ENCODE measurements around the gene SPX.

Gene SPX, protein sequence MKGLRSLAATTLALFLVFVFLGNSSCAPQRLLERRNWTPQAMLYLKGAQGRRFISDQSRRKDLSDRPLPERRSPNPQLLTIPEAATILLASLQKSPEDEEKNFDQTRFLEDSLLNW

DNA sequence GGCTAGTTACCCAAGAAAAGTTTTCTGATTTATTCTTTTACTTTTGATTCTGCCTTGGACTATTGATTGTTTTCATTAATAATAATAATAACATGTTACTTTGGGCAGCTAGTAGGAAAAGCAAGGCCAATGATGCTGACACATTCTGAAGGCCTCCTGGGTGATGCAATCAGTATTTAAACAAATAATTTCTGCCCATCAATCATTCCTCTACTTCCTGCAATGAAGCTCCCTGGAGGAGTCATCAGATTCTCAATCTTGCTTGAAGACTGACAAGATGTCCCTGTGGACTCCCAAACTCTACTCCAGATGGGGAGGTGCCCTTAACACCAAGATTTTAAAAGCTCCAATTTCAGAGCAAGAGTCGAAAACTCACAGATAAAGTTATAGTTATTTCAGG is at the start of gene SPX:
TSS of gene SPX (plus strand) at position 244 of the 400 bp plus-strand sequence. CDS start 177 bp downstream, outside the sequence.
- no peak for DNase-seq

DNA sequence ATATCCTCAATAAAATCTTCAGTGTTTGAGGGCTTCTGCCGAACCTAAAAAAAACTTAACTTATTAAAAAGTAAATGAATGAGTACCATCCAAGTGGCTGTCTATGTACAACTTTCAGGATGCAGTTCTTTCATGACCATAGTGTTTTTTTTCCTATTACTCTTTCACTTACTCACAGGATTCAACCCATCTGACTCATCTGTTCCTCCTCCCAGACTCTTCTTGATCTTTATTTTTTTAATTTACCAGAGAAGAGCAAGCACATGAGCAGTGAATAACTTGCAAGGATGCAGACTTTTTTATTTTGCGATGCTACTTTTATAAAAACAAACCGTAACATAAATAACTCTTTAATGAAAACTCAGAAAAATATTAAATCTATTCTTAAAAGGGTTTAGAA is 49.1 kb upstream of the SPX start:
- DNase-seq = no peak

DNA sequence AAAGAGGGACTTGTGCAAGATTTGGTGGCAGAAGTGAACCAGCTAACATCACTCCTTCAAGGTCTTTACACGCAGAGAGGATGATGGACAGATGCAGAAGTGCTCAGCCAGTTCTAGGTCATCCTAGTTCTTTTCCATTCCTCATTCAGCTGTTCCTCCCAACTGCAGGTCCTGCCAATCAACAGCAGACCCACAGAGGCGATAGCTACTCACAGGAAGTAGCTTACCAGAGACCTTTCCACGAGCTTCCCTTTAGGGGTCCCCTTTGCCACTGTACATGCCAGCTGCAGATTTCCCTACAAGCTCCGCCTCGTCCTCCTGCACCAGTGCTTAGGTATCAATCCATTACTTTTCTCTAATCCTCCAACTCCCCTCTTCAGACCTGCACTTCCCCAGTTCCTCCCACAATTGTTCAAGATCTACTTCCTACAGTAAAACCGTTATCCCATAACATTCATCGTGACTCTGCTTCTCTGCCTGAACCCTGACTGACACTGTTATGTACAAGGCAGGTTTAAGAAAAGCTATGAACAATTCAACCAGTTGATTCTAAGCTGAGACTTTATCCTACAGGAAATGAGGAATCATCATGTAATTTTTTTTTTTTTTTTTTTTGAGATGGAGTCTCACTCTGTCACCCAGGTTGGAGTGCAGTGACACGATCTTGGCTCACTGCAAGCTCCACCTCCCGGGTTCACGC is 47.2 kb upstream of the SPX start:
- DNase-seq = no peak

DNA sequence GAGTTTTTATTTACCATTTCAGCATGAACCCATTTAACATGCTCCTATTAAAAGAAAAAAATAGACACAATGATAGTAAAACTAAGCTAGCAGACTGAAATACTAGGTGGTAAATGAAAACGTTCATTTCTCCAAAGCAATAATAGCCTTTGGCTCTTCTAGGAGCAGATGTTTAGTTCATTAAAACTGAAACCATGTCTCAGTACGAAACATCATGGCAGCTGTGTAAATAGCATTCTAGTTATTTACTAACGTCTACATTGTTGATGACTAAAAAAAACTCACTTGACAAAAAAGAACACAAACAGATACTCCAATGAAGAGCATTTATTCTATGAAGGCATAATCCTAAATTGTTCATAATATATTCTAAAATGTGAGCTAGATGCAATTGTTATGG is 42.6 kb upstream of the SPX start:
- peak; percentile 93 for DNase-seq

DNA sequence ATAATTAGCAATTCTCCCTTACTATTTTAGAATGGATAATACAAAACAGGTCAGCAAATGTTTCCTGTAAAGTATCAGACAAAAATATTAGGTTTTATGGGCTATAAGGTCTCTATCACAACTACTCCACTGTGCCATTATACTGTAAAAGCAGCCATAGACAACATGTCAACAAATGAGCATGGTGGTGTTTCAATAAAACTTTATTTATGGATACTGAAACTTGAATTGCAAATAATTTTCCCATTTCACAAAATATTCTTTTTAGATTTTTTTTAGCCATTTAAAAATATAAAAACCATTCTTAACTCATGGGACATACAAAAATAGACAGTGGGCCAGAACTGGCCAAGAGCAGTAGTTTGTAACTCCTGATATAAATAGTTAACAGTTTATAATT is 40.1 kb upstream of the SPX start:
- DNase-seq = no peak

DNA sequence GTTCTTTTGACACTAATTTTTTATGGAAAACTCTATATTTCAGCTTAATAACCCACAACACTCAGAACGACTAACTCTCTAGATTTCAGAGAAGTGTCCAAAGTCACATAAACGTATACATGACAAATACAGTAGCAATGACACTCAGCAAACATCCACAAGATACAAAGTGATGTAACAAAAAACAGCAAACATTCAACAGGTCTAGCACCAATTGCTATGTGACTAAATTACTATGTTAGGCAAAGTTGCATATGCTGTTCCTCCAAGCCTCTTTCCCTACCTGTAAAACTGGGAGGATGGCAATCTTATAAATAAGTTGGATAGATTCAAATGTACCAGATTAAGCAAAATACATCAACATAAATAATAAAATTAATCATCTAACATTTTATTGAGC is 26.3 kb upstream of the SPX start:
- no peak for DNase-seq

DNA sequence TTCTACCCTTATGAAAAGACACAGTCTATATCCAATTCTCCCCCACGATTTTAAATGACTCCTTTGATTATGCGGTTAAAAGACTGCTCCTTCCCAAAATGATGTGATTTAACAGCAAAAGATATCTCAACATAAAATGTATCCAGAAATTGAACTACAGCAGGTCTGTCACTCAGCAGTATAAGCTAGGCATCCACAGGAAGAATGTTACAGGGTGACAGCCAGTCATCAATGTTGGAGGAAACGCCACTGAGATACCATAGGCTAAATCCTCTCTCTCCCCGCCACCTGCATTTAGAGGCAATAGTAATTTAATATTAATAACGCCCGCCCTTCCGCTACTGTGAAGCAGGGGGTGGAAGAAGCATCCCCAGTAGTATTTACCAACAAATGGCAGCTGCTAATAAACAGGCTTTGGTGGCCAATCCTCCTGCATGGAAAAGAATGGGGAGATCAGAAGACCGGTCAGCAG is 25.3 kb upstream of the SPX start:
- no peak for DNase-seq

DNA sequence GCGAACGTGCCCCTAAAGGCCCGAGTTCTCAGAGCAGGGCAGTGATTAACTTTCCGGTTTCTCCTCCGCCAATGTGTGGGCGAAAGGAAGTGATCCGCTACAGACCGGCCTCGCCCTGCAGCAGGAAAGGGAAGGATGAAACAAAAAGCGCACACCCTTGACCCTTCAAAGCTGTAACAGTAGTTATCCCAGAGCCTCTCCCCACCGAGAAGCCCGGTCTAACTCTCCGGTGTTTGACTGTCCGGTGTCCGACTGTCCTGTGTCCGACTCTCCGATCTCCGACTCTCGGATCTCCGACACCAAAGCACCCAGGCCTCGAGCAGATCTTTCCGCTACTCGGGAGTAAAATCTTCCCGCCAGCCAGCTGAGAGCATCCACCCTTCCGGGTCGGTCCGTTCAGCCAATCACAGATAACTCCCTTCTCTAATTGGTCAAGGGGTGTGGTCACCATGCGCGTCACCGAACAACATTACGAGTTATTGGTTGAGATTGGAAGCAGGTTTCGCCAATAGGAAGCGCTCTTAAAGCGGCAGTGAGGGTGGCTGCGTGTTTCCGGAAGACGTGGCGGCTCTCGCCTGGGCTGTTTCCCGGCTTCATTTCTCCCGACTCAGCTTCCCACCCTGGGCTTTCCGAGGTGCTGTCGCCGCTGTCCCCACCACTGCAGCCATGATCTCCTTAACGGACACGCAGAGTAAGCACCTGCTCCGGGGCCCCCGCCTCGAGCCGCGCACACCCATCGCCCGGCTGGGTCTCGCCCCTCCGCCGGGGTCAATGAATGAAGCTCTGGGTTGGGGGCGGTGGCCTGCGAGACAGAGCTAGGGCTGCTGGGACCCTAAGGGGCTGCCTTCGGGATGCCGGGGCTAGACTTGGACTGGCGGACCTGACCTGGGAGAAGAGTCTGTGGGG is 24.6 kb upstream of the SPX start, which contains the start of the genes GOLT1B and RECQL:
TSS of gene GOLT1B (plus strand) at position 532 of the 906 bp plus-strand sequence. CDS start at position 667, 135 bp downstream.
TSS of gene RECQL (minus strand) at position 378 of the 906 bp plus-strand sequence. CDS start 2,065 bp downstream, outside the sequence.
- peak; percentile 98 for DNase-seq

DNA sequence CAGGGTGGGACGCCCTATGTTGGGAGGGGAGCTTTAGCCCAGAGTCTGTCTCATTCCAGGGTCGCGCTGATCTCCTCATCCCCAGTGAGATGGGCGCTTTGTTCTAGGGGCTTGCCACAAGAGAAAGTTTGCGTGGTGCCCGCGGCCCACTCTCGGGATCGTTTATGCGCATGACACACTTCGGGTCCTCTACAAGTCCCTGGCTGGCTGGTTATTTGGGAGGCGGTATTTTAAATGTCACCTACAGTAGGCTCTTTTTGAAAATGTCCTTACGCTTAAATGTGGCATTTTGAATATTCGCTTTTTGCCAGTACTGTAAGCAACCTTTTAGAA is 24.0 kb upstream of the SPX start:
- no peak for DNase-seq

DNA sequence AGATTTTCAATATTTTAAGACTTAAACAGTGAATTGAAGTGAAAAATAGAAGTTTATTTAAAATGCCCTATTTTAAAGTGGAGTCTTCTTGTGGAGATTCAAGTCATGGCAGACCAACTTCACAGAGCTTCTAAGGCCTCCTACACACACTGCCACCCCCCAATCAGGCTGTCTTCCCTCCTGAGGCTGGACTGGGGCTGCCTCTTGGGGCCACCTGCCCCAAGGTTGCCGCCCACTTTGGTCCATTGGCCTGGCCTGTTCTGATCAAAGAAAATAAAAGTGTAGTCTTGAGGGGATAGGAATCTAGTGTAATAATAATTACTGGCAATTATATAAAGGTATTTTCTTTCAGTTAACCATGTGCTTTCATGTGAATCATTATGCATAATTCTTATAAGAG is 23.2 kb upstream of the SPX start:
- no peak for DNase-seq

DNA sequence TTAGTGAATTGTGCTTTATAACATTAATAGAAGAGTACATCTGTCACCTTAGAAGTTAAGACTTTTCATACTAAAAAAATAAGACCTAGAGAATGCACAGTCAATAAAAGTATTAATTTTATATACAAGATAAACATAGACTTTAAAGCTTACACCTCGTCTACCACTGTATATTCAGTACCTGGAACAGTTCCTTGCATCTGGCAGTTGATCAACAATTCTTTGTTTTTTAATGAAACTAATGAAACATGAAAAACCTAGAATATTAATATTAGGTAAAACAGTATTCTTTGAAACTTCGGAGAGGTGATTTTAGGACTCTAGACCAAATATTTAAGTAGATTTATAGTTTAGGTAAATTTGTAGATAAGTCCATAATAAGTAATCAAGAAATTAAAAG is 20.2 kb upstream of the SPX start:
- no peak for DNase-seq

DNA sequence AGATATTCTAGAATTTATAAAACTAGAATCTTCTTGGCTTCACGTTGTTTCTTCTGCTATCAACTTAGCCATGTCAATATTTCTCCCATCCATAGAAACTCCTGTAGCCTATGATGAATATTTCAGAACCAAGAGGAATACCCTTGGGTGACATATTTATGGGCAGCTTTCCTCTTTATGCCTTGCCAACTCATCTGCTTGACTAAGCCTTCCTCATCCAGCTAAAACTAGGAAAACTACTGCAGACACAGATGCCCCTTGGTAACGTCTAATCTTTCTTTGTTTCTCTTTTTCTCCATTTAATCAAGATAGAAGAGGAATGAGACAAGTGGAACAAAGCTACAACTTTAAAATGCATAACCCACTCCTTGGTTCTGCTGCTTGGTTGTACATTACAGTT is 18.2 kb upstream of the SPX start:
- DNase-seq = no peak

DNA sequence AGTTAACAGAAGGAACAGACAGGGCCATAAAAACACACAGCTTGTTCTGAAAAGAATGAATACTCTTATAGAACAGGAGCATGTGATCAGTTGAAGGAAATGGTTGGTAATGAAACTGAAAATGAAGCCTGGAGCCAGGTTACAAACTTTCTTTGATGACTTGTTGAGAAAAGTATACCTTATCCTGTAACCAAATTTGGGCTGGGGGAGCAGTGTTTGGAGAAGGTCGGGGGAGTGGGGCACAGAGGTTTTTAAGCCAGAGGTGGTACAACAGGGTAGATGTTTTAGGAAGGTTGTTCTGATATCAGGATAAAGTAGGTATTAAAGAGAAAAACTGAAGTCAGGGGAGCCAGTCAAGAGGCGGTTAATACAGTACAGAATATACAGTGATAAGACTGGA is 16.3 kb upstream of the SPX start:
- DNase-seq = no peak

DNA sequence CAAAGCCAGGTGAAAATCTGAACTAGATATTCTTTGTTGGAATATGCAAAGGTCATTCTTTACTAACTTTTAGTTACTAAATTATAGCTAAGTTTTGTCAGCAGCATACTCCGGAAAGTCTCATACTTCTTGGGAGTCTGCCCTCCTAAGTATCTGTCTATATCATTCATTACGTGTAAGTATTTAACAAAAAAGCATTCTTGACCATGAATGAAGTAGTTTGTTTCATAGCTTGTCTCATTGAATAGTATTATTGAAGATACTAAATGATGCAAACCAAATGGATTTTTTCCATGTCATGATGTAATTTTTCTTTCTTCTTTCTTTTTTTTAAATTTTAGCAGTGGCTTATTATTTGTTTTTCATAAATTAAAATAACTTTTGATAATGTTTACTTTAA is 9.8 kb upstream of the SPX start:
- DNase-seq = no peak

DNA sequence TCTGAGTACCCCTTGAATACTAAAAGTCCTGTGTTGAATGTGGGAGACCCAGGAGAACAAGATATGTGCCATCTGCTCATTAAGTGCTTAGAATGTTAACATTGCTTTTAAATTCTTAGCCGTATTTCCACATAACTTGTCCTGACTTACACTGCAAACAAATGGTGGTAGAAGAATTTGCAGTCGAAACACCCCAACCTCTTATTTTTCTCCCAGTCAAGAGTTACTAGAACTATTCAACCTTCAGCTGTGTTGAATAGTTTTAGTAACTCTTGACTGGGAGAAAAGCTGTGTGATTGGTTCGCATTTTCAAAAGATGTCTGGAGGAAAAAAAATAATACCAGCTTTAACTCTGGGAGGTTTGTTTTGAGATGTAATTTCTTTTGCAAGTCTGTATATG is 7.6 kb upstream of the SPX start:
- no peak for DNase-seq

DNA sequence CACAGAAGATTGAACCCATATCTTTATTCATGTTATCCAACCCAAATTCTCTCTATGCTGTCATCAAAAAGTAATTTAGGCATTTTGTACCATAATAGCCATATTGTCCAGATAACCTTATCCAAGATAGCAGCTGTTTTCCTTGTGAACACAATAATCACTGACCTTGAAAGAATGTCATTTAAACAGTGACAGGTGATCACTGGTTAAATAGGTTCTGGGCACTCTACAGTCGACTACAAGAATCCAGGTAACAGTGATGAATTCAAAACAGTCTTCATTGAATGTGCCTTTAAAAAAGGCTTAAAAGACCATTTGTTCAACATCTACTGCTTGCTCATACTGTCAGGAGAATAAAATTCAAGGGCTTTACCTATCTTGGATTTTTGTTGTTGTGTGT is 4.6 kb upstream of the SPX start:
- DNase-seq = no peak

DNA sequence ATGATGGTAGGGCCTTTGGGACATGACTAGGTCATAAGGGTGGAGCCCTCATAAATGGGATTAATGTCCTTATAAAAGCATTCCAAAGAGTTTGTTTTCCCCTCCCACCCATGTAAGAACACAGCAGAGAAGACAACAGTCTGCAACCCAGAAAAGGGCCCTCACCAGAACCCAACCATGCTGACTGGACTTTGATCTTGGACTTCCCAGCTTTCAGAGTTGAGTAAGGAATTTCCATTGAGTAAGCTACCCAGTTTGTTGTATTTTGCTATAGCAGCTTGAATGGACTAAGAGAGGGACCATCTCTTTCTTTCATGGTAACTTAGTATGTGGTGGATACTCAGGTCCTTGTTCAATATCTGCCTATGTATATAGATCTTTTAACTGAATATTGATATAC is 2.9 kb upstream of the SPX start:
- DNase-seq = no peak

DNA sequence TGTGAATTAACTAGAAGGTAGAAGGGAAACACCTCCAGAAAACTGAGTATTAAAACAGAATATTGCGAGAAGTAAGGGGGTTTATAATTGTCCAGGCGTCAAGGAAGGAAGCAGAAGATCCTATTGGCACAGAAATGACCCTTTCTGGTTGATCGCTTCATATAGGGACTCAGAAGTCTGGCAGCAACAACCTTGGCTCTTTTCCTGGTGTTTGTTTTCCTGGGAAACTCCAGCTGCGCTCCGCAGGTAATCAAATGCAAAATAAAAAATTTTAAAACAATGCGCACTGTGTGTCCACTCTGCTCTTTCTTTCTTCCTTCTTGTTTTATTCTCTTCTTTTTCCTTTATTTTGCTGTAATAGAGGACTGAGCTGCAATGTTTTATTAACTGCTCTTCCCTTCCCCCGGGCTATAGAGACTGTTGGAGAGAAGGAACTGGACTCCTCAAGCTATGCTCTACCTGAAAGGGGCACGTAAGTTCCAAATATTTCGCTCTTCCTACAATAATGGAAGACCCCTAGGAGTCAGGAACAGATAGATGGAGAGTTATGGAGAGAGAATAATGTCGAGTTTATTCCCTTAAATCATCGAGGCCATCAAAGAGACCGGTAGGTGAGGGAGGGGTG is 737 bp downstream of the SPX start:
- peak; percentile 78 for DNase-seq

DNA sequence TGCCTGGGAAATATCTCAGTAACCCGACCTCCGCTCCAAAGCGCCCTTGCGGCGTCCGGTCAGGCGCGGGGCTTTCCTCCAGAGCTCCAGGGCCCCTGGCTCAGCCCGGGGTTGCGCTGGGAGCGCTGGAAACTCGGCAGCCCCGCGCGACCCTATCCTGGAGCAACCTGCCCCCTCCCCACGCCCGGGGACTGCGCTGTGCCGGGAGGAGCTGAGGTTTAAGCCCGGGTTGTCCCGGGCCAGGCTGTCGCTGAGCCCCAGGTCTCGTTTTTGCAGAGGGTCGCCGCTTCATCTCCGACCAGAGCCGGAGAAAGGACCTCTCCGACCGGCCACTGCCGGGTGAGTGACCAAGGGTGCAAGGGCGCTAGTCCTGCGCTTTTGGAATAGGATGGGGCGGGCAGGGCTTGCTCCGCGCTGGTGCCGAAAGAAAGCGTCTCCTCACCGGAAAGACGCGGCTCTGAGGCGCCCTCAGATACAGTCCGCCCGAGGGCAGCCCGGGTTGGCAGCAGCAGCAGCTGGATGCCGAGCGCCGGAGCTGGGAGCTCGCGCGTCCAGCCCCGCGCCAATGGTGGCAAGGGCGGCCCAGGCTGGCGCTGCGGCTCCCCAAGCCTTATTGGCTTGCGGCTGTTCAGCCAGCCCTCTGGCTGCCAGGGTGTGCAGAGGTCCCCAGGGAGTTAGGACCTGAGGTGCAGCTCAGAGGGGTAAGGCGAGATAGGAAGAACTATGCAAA is 1.5 kb downstream of the SPX start:
- peak; percentile 82 for DNase-seq

DNA sequence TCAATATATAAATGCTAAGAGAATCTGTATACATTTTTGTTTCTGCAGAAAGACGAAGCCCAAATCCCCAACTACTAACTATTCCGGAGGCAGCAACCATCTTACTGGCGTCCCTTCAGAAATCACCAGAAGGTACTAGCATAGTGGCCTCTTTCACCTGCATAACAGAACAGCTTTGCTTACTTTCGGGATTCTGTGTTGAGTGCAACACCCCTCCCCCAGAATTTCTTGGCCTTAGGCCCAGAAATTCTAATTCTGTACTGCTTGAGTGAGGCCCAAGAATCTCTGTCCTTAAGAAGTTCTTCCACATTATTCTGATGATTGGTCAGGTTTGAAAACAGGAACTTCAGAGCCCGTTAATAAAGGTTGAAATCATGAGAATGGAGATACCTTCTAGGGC is 2.9 kb downstream of the SPX start:
- DNase-seq = no peak

DNA sequence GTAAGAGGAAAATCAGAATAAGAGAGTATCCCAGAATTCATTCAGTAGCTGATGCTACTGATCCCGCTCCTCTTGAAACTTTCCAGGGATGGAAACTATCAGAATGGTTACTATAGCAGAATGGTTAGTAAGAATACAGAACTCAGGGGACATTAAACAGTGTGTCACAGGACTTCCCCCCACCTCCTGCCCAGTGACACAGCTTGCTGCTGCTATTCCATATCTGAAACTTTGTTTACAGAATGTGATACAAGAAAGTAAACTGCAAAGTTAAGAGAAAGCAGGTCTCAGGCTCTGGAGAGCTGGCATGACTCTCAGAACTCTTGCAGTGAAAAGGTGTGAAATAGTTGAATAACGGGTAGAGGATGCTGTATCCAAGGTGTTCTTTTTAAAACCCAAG is 3.4 kb downstream of the SPX start:
- DNase-seq = no peak

DNA sequence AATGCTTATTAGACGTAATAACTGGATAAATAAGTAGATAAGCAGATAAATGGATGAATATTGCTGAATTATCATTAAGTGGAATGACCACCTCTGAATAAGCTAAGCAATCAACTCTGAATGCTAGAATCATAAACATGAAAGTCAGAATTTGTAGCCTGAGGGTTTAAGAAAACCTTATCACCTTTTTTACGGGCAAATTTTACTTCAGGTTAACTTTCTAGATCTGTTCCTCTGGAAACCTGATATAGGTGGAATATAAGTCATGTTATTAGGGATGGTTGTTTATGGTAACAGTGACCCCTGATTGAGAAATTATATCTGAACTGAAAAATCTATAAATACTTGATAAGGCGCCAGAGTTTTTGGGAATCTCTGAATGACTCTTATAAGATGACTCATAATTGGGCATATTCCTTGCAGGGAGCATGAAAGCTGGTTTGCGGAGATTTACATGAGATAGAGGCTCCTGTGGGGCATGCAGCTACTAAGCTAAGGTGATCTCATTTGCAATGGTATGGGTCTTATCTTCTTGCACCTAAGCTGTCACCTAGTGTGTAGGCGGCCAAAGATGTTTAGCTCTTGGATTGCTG is 12.1 kb downstream of the SPX start:
- DNase-seq = no peak
